ENCODE measurements around the gene EPS15.
"Not testable (repeated sequence)": the region's sequence is repeated elsewhere in the genome, so short reads cannot be mapped to it uniquely, and the experiment has no call there.

EPS15 gene

DNA sequence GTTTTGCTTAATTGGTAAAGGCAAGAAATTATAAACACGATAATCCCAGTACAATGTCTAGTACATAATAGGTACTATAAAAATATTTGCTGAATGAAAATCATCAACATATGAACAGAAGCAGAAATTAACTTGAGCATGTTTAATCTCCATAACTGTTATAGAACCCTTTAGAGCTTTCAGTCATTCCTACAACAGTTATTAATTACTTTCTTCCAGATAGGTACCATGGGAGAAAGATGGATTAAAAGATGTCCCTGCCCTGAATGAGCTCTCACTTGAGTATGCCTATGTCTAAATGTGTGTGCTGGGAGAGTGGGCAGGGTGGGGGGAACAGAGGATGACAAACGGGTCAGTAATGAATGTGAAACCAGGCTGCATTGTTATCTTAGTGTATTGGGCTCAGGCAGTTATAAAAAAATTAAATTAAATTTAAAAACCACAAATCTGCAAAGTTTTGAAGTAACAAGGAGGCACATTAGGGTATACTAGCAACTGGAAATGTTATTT lies 2.4 kb downstream of the EPS15 start:
- H3K27me3 ChIP-seq (ENCODE audit: low read depth): no peaks in the 10 kb centered on the region
- H3K36me3 ChIP-seq (replicated peaks): no peaks in the 10 kb centered on the region; the same call in 1 of the 2 replicates
- in situ Hi-C loops (cut with MboI; ENCODE audit: low sequenced_read_pairs): no loop called here
- H3K4me1 ChIP-seq: peaks cover 43% of the 10 kb centered on the region
- H3K4me3 ChIP-seq: peak overlapping the region; percentile 62
- peak; percentile 50 to 91 for DNase-seq (ENCODE audit: low spot score in 2 of 2)
- H3K9me3 ChIP-seq: no peaks in the 10 kb centered on the region

DNA sequence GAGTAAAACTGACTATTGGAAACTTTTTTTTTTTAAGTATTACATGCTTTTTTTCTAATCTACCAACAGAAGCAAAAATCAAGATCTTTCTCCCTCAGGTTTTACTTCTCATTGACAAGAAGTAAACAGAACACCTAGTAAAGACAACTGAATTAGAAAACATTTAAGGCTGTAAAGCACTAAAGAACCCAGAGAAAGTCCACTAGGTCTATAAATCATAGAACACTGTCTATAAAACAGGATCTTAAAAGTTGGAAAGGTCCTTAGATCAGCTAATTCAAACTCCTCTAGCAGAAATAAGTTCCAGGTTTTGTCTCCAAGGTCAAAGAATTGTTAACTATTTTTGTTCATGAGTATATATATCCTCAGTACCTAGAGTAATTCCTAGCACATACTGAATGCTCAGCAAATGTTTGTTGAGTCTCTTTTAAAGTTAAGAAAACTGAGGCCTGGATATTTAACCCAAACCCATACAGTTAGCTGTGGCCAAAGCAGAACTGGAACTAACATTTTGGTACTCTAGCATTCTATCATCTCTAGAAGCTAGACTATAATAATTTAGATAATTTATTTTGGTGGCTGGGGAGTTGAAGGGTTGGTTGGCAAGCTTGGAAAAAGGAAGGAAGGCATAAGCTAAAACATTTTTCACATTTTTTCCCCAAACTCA lies 3.0 kb downstream of the EPS15 start:
- H3K9me3 ChIP-seq: no peaks in the 10 kb centered on the region
- H3K36me3 ChIP-seq (replicated peaks): no peaks in the 10 kb centered on the region; the same call in 1 of the 2 replicates
- in situ Hi-C loops (cut with MboI; ENCODE audit: low sequenced_read_pairs): no loop called here
- peak in 1 of 2 experiments; percentile 31 for DNase-seq (ENCODE audit: low spot score in 2 of 2)
- no peaks in the 10 kb centered on the region for H3K27me3 ChIP-seq (ENCODE audit: low read depth)
- peaks cover 45% of the 10 kb centered on the region for H3K4me1 ChIP-seq
- H3K4me3 ChIP-seq: no peak overlapping the region

GRCh38 chr1:51515312-51515960 lies 3.6 kb downstream of the EPS15 start:
- Histone ChIP-seq H3K27me3 (ENCODE audit: low read depth) (no peaks in the 10 kb centered on the region), H3K4me3 (no peak overlapping the region), H3K9me3 (no peaks in the 10 kb centered on the region), H3K4me1 (peaks cover 49% of the 10 kb centered on the region), H3K36me3 (replicated peaks) (no peaks in the 10 kb centered on the region; the same call in 1 of the 2 replicates)
- in situ Hi-C loops (cut with MboI; ENCODE audit: low sequenced_read_pairs): no loop called here
- DNase-seq (ENCODE audit: low spot score in 2 of 2): no peak

- Histone ChIP-seq H3K4me1 (peaks cover 55% of the 10 kb centered on the region), H3K9me3 (no peaks in the 10 kb centered on the region), H3K27me3 (ENCODE audit: low read depth) (no peaks in the 10 kb centered on the region), H3K4me3 (no peak overlapping the region), H3K36me3 (replicated peaks) (no peaks in the 10 kb centered on the region; the same call in 1 of the 2 replicates)
- in situ Hi-C loops (cut with MboI; ENCODE audit: low sequenced_read_pairs): no loop called here
- no peak for DNase-seq (ENCODE audit: low spot score in 2 of 2)
These were observed 4.3 kb downstream of the EPS15 start for GRCh38 chr1:51514733-51515132.

GRCh38 chr1:51512606-51513005 lies 6.5 kb downstream of the EPS15 start:
- DNase-seq (ENCODE audit: low spot score in 2 of 2): no peak

DNA sequence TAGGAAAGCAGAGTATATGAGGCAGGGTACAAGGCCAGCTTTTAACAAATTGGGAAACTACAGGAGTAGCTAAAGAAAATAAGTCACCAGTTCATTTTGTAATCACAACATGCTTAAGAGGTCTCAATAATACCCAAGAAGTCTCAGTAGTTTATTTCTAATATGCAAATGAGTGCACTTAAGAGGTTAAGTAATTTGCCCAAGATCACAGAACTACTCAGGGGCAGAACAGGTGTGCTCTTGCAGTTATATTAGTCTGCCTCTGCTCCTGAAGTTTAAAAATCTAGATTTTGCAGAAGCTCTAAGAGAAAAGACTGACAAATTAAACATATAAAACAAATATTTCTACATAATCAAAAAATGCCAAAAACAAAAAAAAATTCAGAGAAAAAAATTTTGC lies 6.9 kb downstream of the EPS15 start:
- in situ Hi-C loops (cut with MboI; ENCODE audit: low sequenced_read_pairs): no loop called here
- Histone ChIP-seq H3K9me3 (no peaks in the 10 kb centered on the region), H3K36me3 (replicated peaks) (no peaks in the 10 kb centered on the region), H3K27me3 (ENCODE audit: low read depth) (no peaks in the 10 kb centered on the region), H3K4me1 (peaks cover 56% of the 10 kb centered on the region), H3K4me3 (no peak overlapping the region)
- no peak for DNase-seq (ENCODE audit: low spot score in 2 of 2)

More at GRCh38 chr1:51512606-51513005, 6.5 kb downstream of the EPS15 start:
- in situ Hi-C loops (cut with MboI; ENCODE audit: low sequenced_read_pairs): no loop called here
- no peaks in the 10 kb centered on the region for H3K9me3 ChIP-seq
- no peaks in the 10 kb centered on the region for H3K27me3 ChIP-seq (ENCODE audit: low read depth)
- H3K36me3 ChIP-seq (replicated peaks): no peaks in the 10 kb centered on the region; the same call in 1 of the 2 replicates
- H3K4me3 ChIP-seq: no peak overlapping the region
- H3K4me1 ChIP-seq: peaks cover 60% of the 10 kb centered on the region

GRCh38 chr1:51509773-51510172 lies 9.3 kb downstream of the EPS15 start:
- peak in 1 of 2 experiments; percentile 77 for DNase-seq (ENCODE audit: low spot score in 2 of 2)
- H3K36me3 ChIP-seq (replicated peaks): no peaks in the 10 kb centered on the region
- H3K4me3 ChIP-seq: no peak overlapping the region
- peaks cover 40% of the 10 kb centered on the region for H3K4me1 ChIP-seq
- H3K9me3 ChIP-seq: no peaks in the 10 kb centered on the region
- in situ Hi-C loops (cut with MboI; ENCODE audit: low sequenced_read_pairs): no loop called here
- H3K27me3 ChIP-seq (ENCODE audit: low read depth): no peaks in the 10 kb centered on the region

DNA sequence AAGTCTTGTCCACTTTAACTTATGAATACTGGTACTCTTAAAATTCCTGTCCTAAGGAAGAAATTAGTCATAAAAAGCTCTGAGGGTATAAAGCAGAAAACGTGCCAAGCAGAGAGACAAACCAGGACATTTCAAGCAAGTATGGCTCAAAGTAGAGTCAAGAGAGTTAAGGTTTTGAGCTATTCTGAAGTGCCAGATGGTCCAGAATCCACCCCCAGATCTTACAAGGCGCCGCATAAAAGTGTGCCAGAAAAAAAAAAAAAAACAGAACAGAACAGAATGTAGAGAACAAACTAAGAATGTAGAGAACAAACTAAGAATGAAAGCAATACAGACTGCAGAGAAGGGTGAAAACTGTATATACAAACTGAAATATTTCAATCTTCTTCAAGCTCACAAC lies 12.5 kb downstream of the EPS15 start:
- Histone ChIP-seq H3K9me3 (no peaks in the 10 kb centered on the region; the same call in 1 of the 2 replicates), H3K27me3 (ENCODE audit: low read depth) (no peaks in the 10 kb centered on the region), H3K4me3 (no peak overlapping the region), H3K4me1 (peaks cover 23% of the 10 kb centered on the region), H3K36me3 (replicated peaks) (peaks cover 7% of the 10 kb centered on the region)
- DNase-seq (ENCODE audit: low spot score in 2 of 2): no peak
- in situ Hi-C loops (cut with MboI; ENCODE audit: low sequenced_read_pairs): no loop called here

DNA sequence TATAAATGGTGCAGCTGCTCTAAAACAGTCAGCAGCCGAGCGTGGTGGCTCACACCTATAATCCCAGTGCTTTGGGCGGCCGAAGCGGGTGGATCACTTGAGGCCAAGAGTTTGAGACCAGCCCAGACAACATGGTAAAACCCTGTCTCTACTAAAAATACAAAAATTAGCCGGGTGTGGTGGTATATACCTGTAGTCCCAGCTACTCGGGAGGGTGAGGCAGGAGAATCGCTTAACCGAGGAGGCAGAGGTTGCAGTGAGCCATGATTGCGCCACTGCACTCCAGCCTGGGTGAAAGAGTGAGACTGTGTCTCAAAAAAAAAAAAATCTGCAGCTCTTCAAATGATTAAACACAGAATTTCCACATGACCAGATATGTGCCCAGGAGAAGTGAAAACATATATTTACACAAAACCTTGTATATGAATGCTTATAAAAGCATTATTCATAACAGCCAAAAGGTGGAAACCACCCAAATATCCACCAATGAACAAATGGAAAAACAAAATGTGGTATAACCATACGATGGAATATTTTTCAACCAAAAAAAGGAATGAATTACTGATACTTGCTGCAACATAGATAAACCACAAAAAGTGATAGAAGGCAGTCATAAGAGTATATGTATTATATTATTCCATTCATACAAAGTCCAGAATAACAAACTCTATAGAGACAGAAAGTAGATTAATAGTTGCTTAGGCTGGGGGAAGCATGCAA lies 14.1 kb downstream of the EPS15 start:
- H3K36me3 ChIP-seq (replicated peaks): peaks cover 7% of the 10 kb centered on the region
- H3K4me3 ChIP-seq: no peak overlapping the region
- in situ Hi-C loops (cut with MboI; ENCODE audit: low sequenced_read_pairs): no loop called here

GRCh38 chr1:51501218-51501630 lies 17.8 kb downstream of the EPS15 start:
- H3K27me3 ChIP-seq (ENCODE audit: low read depth); H3K36me3 ChIP-seq (replicated peaks); H3K9me3 ChIP-seq; DNase-seq (ENCODE audit: low spot score in 2 of 2); H3K4me3 ChIP-seq; H3K4me1 ChIP-seq; in situ Hi-C loops (cut with MboI; ENCODE audit: low sequenced_read_pairs): not testable (repeated sequence)

More for the DNA sequence above, 14.1 kb downstream of the EPS15 start:
- Histone ChIP-seq H3K9me3 (no peaks in the 10 kb centered on the region; the same call in 1 of the 2 replicates), H3K27me3 (ENCODE audit: low read depth) (no peaks in the 10 kb centered on the region), H3K4me1 (peaks cover 14% of the 10 kb centered on the region)
- DNase-seq (ENCODE audit: low spot score in 2 of 2): no peak

DNA sequence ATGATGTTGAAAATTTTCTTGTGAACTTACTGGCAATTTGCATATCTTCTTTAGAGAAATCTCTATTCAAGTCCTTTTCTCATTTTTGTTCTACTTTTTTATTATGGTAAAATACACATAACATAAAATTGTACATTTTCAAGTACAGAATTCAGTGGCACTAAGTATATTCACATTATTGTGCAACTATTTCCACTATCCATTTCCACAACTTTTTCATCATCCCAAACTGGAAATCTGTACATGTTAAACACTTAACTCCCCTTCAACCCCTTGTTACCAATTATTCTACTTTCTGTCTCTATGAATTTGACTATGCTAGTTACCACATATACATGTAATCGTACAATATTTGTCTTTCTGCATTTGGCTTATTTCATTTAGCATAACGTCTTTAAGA lies 19.4 kb downstream of the EPS15 start:
- Histone ChIP-seq H3K36me3 (replicated peaks) (peaks cover 7% of the 10 kb centered on the region), H3K4me3 (no peak overlapping the region), H3K27me3 (ENCODE audit: low read depth) (no peaks in the 10 kb centered on the region), H3K9me3 (no peaks in the 10 kb centered on the region; the same call in 1 of the 2 replicates), H3K4me1 (0 out of 2 replicates have a peak, but pooled peaks cover 3% of the 10 kb centered on the region)
- DNase-seq (ENCODE audit: low spot score in 2 of 2): no peak
- in situ Hi-C loops (cut with MboI; ENCODE audit: low sequenced_read_pairs): no loop called here

GRCh38 chr1:51498924-51499323 lies 20.1 kb downstream of the EPS15 start:
- H3K9me3 ChIP-seq: no peaks in the 10 kb centered on the region
- peaks cover 5% of the 10 kb centered on the region for H3K36me3 ChIP-seq (replicated peaks)
- H3K4me3 ChIP-seq: no peak overlapping the region
- H3K27me3 ChIP-seq (ENCODE audit: low read depth): no peaks in the 10 kb centered on the region
- in situ Hi-C loops (cut with MboI; ENCODE audit: low sequenced_read_pairs): no loop called here
- H3K4me1 ChIP-seq: peaks cover 6% of the 10 kb centered on the region; the same call in 1 of the 2 replicates
- no peak for DNase-seq (ENCODE audit: low spot score in 2 of 2)

GRCh38 chr1:51497340-51497739 lies 21.7 kb downstream of the EPS15 start:
- no peak overlapping the region for H3K4me3 ChIP-seq
- H3K27me3 ChIP-seq (ENCODE audit: low read depth): no peaks in the 10 kb centered on the region
- peaks cover 6% of the 10 kb centered on the region; the same call in 1 of the 2 replicates for H3K4me1 ChIP-seq
- no peak for DNase-seq (ENCODE audit: low spot score in 2 of 2)
- no peaks in the 10 kb centered on the region for H3K9me3 ChIP-seq
- in situ Hi-C loops (cut with MboI; ENCODE audit: low sequenced_read_pairs): no loop called here
- no peaks in the 10 kb centered on the region for H3K36me3 ChIP-seq (replicated peaks)
